ENCODE measurements around the gene SOS1. TPM values are rescaled to one million over a fixed set of nuclear protein-coding genes. Genes with fewer than 3 reads are reported as not detected.

The SOS1 gene
- total and polyA plus RNA-seq, 2 donors (not counting 3 experiments of a cell fraction or from before 2014, with no cell fraction given) = 22.2 to 32.5 TPM

DNA sequence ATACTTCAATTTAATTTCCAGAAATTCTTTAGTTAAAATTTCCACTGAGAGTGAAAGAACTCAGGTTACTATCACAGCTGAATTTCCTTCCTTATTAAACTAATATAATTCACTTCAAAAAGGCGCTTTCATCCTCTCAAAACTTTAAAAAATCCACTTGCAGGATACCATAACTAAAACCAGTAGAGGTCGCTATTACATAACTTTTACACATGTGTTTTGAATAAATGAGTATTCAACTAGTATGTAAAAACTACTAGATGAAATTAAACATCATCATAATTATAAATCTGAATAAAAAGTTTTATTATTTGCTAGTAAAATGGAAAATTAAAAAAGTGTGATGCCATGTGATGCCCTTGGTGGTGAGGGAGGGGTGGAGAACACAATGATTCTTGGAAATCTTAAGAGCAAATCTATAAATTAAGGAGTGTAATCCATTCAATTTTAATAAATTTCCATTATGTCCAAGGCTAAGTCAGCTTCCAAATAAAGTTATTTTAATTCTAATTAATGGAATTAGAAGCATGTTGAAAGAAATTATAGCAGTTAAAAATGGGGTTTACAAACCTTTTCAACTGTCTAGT is 61.4 kb downstream of the SOS1 start:
- intact Hi-C loops (cut with micrococcal nuclease) (loop anchor here (1.0 to 2.0 kb wide), 2 partner anchors 61 to 169 kb away; partner anchors contain the start of gene SOS1), dilution Hi-C loops (cut with MboI; ENCODE audit: extremely low pct_ligation_motif_present, low sequenced_read_pairs) (loop anchor here (25.0 kb wide), 1 partner anchor 178 kb away; the partner anchor contains the start of gene CDKL4)
- no peak overlapping the region for H3K4me2 ChIP-seq (ENCODE audit: insufficient read depth, low read length)
- H3K9me1 ChIP-seq (replicated peaks; ENCODE audit: control insufficient read depth, extremely low read depth, insufficient read depth, low read length) = no peaks in the 10 kb centered on the region
- FAIRE-seq (no peak), DNase-seq (ENCODE audit: low read depth, low spot score) (peak; percentile 60)
- H3K4me3 ChIP-seq (replicated peaks in 1 of 3; ENCODE audit: insufficient read depth in 1 of 3, low read depth in 1 of 3, low read length in 3 of 3) = no peak overlapping the region
- H3K79me2 ChIP-seq (ENCODE audit: control insufficient read depth, insufficient read depth, low read length) = peaks cover 2% of the 10 kb centered on the region
- H3K36me3 ChIP-seq (ENCODE audit: control insufficient read depth in 2 of 2, extremely low read depth in 1 of 2, insufficient read depth in 2 of 2, low read length in 2 of 2) = peaks cover 0 to 3% of the 10 kb centered on the region in 2 experiments
- no peak overlapping the region for H2AFZ ChIP-seq (ENCODE audit: low read depth, low read length)
- POLR2A ChIA-PET = no interaction called here
- no peaks in the 10 kb centered on the region for H3K9me3 ChIP-seq (replicated peaks; ENCODE audit: control insufficient read depth, insufficient read depth, low read length)
- TF ChIP-seq, protein P1, sequence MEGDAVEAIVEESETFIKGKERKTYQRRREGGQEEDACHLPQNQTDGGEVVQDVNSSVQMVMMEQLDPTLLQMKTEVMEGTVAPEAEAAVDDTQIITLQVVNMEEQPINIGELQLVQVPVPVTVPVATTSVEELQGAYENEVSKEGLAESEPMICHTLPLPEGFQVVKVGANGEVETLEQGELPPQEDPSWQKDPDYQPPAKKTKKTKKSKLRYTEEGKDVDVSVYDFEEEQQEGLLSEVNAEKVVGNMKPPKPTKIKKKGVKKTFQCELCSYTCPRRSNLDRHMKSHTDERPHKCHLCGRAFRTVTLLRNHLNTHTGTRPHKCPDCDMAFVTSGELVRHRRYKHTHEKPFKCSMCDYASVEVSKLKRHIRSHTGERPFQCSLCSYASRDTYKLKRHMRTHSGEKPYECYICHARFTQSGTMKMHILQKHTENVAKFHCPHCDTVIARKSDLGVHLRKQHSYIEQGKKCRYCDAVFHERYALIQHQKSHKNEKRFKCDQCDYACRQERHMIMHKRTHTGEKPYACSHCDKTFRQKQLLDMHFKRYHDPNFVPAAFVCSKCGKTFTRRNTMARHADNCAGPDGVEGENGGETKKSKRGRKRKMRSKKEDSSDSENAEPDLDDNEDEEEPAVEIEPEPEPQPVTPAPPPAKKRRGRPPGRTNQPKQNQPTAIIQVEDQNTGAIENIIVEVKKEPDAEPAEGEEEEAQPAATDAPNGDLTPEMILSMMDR (IDR thresholded peaks at IDR 0.05; ENCODE audit: extremely low read depth in 1 of 2, insufficient read depth in 1 of 2, low read depth in 1 of 2, low read length in 2 of 2) = peak; percentile 14 to 41
- no peak for TF ChIP-seq POLR2AphosphoS5 (IDR thresholded peaks at IDR 0.05; ENCODE audit: insufficient read depth, low read depth, low read length)
- BruUV-seq (replicated peaks) = no TSS peak
- no peaks in the 10 kb centered on the region for H4K20me1 ChIP-seq (replicated peaks; ENCODE audit: control insufficient read depth, extremely low read depth, insufficient read depth, low read length)
- CTCF ChIA-PET = interaction anchor here (1.1 to 11.5 kb wide), 7 partner anchors 20 to 173 kb away, joined by 3 to 232 read pairs (median 5); no protein-coding TSS in a partner anchor
- H3K4me1 ChIP-seq (ENCODE audit: control insufficient read depth, extremely low read depth, insufficient read depth, low read length) = no peaks in the 10 kb centered on the region
- H3K9ac ChIP-seq (replicated peaks; ENCODE audit: extremely low read depth, insufficient read depth, low read length) = no peak overlapping the region
- no peak overlapping the region for H3K27ac ChIP-seq (ENCODE audit: insufficient read depth, low read depth, low read length)
- no peaks in the 10 kb centered on the region for H3K27me3 ChIP-seq (ENCODE audit: control insufficient read depth in 2 of 2, insufficient read depth in 2 of 2, low read length in 2 of 2)

DNA sequence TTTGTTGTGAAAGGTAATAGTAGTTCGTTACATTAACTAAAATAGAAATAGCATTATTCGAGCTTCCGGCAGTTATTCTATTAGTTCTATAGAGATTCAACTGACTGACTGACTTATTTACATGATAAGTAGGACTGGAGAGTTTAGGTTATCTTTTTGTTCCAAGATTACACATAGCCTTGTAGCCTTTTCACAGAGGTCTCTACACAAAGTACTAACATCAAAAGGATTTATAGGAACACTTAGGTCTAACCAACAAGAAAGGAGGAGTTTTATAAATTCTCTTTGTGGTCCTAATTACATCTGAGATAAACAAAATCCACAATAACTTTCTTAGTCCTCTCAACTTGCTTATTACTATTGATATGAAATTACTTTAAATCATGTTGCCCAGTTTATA is 62.8 kb downstream of the SOS1 start:
- Histone ChIP-seq H3K27ac (ENCODE audit: insufficient read depth, low read depth, low read length) (no peak overlapping the region), H3K9ac (replicated peaks; ENCODE audit: extremely low read depth, insufficient read depth, low read length) (no peak overlapping the region), H3K79me2 (ENCODE audit: control insufficient read depth, insufficient read depth, low read length) (peaks cover 2% of the 10 kb centered on the region), H3K9me1 (replicated peaks; ENCODE audit: control insufficient read depth, extremely low read depth, insufficient read depth, low read length) (no peaks in the 10 kb centered on the region), H2AFZ (ENCODE audit: low read depth, low read length) (no peak overlapping the region), H4K20me1 (replicated peaks; ENCODE audit: control insufficient read depth, extremely low read depth, insufficient read depth, low read length) (no peaks in the 10 kb centered on the region), H3K4me2 (ENCODE audit: insufficient read depth, low read length) (no peak overlapping the region), H3K36me3 (ENCODE audit: control insufficient read depth in 2 of 2, extremely low read depth in 1 of 2, insufficient read depth in 2 of 2, low read length in 2 of 2) (peaks cover 1 to 5% of the 10 kb centered on the region in 2 experiments), H3K4me3 (replicated peaks in 1 of 3; ENCODE audit: insufficient read depth in 1 of 3, low read depth in 1 of 3, low read length in 3 of 3) (no peak overlapping the region), H3K4me1 (ENCODE audit: control insufficient read depth, extremely low read depth, insufficient read depth, low read length) (no peaks in the 10 kb centered on the region), H3K27me3 (ENCODE audit: control insufficient read depth in 2 of 2, insufficient read depth in 2 of 2, low read length in 2 of 2) (no peaks in the 10 kb centered on the region), H3K9me3 (replicated peaks; ENCODE audit: control insufficient read depth, insufficient read depth, low read length) (no peaks in the 10 kb centered on the region)
- BruUV-seq (replicated peaks) = no TSS peak
- POLR2A ChIA-PET = no interaction called here
- intact Hi-C loops (cut with micrococcal nuclease) = loop anchor here (2.0 kb wide), 1 partner anchor 63 kb away; the partner anchor contains the start of gene SOS1
- DNase-seq (ENCODE audit: low read depth, low spot score) = no peak
- dilution Hi-C loops (cut with MboI; ENCODE audit: extremely low pct_ligation_motif_present, low sequenced_read_pairs) = loop anchor here (25.0 kb wide), 1 partner anchor 179 kb away; the partner anchor contains the start of gene CDKL4
- CTCF ChIA-PET = interaction anchor here (1.1 to 11.5 kb wide), 4 partner anchors 66 to 184 kb away, joined by 4 to 232 read pairs (median 14); no protein-coding TSS in a partner anchor
- TF ChIP-seq MYC (IDR thresholded peaks at IDR 0.05; ENCODE audit: low read depth, low read length) (no peak), FOS (IDR thresholded peaks at IDR 0.05; ENCODE audit: borderline replicate concordance, insufficient read depth, low read length) (no peak), GATA2 (IDR thresholded peaks at IDR 0.05; ENCODE audit: insufficient read depth, insufficient read length, low read depth, low read length) (no peak), POLR2AphosphoS5 (IDR thresholded peaks at IDR 0.05; ENCODE audit: insufficient read depth, low read depth, low read length) (no peak), EZH2 (IDR thresholded peaks at IDR 0.05; ENCODE audit: borderline replicate concordance, low read depth, low read length, severe bottlenecking) (no peak), JUN (IDR thresholded peaks at IDR 0.05; ENCODE audit: borderline replicate concordance, insufficient read depth, insufficient read length, low read depth) (no peak), POLR2A (IDR thresholded peaks at IDR 0.05; ENCODE audit: low read depth, low read length) (no peak)
- TF ChIP-seq, protein P1 (IDR thresholded peaks at IDR 0.05; ENCODE audit: extremely low read depth in 1 of 2, insufficient read depth in 1 of 2, low read depth in 1 of 2, low read length in 2 of 2) = no peak
- TF ChIP-seq, protein P2, sequence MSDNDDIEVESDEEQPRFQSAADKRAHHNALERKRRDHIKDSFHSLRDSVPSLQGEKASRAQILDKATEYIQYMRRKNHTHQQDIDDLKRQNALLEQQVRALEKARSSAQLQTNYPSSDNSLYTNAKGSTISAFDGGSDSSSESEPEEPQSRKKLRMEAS (IDR thresholded peaks at IDR 0.05; ENCODE audit: insufficient read depth, insufficient read length) = no peak
- no peak for FAIRE-seq
